HG02763 (cell line): ENCODE results near the gene LYRM4.
A peak's percentile ranks its signal among the peaks of the same experiment; 100 is the strongest.

Experiments used
- ATAC-seq: cut with Tn5 transposase; IDR thresholded peaks from one replicate; pipeline ENCODE4 v1.9.1; 2021; ENCODE audit warnings: mild to moderate bottlenecking, moderate library complexity; ENCODE audit not compliant: unreplicated experiment

LYRM4 gene

GRCh38 chr6:5150551-5151075 is 110.1 kb downstream of the LYRM4 start:
- no peak for ATAC-seq

DNA sequence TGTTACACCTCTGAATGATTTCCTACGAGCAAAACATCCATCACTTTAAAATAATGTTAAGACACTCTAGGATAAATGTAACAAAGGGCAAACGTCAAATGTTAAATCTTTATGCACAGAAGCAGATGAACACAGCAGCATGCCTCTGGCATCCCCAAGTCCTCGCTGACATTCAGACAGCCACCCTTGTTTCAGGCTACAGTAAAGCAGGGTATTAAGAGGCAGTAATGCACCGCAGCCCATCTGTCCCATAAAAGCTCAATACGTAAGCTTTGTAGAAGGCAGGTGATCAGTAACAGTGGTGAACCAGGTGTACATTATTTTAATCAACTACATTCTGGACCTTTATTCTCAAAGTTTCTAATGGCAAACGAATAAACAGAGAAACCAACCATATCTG is 110.9 kb downstream of the LYRM4 start:
- no peak for ATAC-seq

DNA sequence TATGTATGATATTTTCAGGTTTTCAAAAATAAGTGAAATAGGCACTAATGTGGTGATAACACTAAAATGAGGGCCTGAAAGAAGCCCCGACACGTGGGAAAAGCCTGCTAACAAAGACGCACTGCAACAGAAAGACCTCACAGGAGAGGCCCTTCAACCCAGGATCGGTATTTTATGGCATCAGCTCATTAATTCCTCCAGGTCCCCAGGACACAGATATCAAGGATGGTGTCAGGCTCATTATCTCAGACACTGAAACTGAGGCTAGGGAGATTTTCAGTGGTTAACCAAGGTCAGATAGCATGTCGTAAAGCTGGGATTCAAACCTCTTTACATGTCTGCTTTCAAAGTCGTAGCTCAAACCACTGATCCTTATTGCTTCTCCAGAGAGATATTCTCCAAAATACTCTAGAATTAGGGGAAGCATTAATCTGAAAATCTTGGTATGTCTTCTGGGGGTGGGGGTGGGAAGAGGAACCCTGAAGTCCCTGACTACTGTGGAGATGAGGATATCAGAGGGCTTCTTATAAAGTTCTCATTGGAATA is 111.5 kb downstream of the LYRM4 start:
- no peak for ATAC-seq

GRCh38 chr6:5146398-5146797 is 114.4 kb downstream of the LYRM4 start:
- ATAC-seq, result no peak

GRCh38 chr6:5143634-5144311 is 117.0 kb downstream of the LYRM4 start:
- ATAC-seq, result no peak

GRCh38 chr6:5142915-5143314 is 117.8 kb downstream of the LYRM4 start:
- ATAC-seq, result no peak

DNA sequence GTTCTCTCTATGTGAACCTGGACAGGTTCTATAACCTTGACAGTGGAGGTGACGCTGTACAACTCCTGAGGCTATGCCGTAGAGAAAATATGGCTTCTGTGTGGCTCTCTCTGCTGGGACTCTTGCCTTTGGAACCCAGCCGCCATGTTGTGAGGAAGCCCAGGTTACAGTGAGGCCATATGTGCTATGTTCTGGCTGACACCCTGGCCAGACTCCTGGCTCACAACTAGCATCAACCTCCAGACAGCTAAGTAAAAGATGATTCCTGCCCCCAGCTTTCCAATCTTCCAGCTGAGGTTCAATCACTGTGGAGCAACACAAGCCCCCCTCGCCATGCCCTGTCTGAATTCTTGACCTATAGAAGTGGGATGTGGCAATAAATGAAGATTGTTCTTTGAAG is 118.6 kb downstream of the LYRM4 start:
- no peak for ATAC-seq

- ATAC-seq, result no peak
Observed at GRCh38 chr6:5141046-5141445, 119.7 kb downstream of the LYRM4 start.

DNA sequence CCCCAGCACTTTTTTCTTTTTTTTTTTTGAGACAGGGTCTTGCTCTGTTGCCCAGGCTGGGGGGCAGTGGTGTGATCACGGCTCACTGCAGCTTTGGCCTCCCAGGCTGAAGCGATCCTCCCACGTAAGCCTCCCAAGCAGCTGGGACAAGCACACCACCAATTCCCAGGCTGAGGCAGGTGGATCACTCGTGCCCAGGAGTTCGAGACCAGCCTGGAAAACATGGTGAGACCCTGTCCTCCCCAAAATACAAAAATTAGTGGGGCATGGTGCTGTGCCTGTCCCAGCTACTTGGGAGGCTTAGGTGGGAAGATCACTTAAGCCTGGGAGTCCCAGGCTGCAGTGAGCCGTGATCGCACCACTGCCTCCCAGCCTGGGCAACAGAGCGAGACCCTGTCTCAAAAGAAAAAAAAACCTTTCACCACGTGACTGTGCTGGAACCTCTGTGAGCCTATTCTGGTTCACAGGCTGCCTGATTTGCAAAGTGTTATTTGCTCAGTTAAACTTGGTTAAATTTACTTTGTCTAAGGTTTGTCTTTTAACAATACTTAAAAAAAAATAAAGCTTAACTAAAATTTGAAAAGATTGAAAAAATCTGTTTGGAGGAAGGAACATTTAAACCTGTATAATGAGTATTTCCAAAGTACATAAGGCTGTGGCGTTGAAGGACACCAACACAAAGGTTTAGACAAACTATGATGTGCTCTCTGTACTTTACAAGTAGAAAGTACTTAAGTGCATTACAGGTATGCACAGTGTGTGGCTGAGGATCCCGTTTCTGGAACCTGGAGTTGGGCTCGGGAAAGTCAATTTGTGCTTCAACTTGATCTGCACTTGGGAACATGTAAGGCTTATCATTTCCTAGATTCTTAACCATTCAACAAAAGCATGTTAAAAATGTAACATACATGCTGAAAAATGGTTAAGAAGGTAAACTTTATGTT is 120.7 kb downstream of the LYRM4 start:
- ATAC-seq, result no peak

GRCh38 chr6:5138995-5139827 is 121.5 kb downstream of the LYRM4 start:
- ATAC-seq, result no peak

- no peak for ATAC-seq
Observed at GRCh38 chr6:5136851-5137250, 123.9 kb downstream of the LYRM4 start.

DNA sequence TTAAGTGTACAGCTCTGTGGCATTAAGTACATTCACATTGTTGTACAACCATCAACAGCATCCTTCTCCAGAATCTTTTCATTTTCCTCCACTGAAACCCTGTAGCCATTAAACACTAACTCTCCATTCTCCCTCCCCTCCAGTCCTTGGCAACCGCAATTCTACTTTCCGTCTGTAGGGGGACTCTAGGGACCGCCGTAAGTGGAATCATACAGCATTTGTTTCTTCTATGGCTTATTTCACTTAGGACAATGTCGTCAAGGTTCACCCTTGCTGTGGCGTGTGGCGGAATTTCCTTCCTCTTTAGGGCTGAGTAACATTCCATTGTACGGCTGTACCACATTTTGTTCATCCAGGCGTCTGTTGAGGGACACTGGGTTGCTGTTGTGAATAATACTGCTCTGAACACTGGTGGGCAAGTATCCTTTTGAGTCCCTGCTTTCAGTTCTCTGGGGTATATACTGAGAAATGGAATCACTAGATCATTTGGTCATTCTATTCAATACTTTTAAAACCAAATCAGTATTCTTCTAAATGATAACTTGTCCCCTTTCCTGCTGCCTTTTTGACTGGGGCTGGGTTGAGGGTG is 124.9 kb downstream of the LYRM4 start:
- no peak for ATAC-seq

- ATAC-seq, result no peak
Observed at GRCh38 chr6:5133943-5134342, 126.8 kb downstream of the LYRM4 start.

GRCh38 chr6:5132731-5133130 is 128.0 kb downstream of the LYRM4 start:
- peak; percentile 59 for ATAC-seq

- ATAC-seq, result no peak
Observed at GRCh38 chr6:5130135-5130866, 130.4 kb downstream of the LYRM4 start.

- no peak for ATAC-seq
Observed at GRCh38 chr6:5128351-5128750, 132.4 kb downstream of the LYRM4 start.

DNA sequence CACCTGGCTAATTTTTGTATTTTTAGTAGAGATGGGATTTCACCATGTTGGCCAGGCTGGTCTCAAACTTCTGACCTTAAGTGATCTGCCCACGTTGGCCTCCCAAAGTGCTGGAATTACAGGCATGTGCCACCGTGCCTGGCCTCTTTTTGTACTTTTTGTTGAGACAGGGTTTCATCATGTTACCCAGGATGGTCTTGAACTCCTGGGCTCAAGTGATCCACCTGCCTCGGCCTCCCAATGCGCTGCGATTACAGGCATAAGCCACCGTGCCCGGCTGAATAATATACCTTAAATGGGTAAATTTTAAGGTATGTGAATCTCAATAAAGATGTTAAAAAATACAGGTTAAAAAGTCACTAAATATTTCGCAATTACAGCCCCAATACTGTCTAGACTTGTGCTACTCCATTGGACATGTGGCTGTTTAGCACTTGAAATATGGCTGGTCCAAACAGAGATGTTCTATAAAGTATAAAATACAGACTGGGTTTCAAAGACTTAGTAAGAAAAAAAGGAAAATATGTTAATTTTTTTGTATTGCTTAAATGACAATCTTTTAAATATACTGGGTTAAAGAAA is 133.6 kb downstream of the LYRM4 start:
- no peak for ATAC-seq

GRCh38 chr6:5126214-5126613 is 134.5 kb downstream of the LYRM4 start:
- no peak for ATAC-seq
